HPDE6-E6E7 (cell line): ENCODE measurements around the gene EPB41L4B.
"Not testable (repeated sequence)": the region's sequence is repeated elsewhere in the genome, so short reads cannot be mapped to it uniquely, and the experiment has no call there.

Source experiments
- DNase-seq: peaks from one replicate; pipeline ENCODE4 v3.0.0; 2011; ENCODE audit warnings: missing footprints; ENCODE audit errors: extremely low spot score

The EPB41L4B gene

DNA sequence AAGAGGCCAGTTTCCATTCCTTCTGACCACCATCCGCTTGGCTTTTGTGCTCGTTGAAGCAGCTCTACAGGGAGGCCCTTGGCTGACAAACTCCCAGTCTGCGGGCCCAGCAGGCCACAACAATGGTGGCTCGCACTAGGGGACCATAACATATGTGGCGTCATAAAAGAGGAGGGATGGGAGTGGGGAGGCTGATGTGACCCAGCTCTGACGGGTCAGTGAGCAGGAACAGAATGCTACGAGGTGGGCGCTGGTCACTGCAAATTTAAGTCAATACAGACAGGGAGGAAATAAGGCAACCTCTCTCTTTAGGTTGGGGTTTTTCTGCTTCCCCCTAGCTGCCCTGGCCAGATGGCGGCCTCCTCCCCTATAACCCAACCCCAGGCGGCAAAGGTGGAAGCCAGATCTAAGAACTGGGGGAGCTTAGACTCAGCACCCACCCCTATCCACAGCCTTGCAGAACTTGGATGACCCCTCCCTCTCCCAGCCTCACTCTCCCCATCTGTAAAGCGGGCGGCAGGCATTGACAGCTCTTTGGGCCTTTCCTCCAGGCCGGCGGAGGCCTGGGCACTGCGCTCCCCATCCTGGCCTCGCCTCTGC lies 154.6 kb downstream of the EPB41L4B start:
- DNase-seq: no peak

DNA sequence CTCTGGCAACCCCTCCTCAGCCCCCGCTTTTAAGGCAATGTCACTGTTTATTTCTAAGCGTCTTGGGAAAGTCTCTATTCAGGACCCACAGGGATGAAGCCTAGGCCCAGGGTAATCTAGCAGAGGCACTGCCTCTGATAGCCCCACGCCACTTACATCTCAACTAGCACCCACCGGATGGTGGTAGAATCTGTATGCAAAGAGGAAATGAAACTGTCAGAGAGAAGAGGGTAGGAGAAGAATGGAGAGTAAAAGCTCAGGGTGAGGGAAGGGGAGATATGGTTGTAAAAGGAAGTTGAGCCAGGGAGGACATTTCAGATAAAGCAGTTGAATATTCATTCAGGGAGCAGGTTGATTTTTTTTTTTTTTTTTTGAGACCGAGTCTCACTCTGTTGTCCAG lies 156.8 kb downstream of the EPB41L4B start:
- DNase-seq: no peak

DNA sequence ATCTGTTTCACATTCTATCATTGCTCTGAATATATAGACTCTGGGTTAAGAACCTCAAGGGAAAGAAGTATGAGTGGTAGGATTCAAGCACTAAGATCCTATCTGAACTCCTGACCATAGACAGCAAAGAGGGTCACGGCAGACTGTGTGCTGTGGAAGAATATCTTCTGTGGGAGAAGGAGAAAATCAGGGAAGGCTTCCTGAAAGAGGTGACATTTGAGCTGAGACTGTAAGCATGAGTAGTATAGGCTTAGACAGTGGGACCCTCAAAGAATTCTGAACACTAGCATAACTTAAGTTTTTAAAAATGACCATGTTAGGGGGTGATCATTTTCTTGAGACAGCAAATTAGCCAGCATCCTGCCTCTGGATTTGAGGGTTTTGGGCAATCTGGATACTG lies 157.7 kb downstream of the EPB41L4B start:
- DNase-seq: no peak

GRCh38 chr9:109162677-109163076 lies 158.2 kb downstream of the EPB41L4B start:
- no peak for DNase-seq

- no peak for DNase-seq
Observed at GRCh38 chr9:109161471-109161870, 159.4 kb downstream of the EPB41L4B start.

GRCh38 chr9:109159583-109159982 lies 161.3 kb downstream of the EPB41L4B start:
- DNase-seq: no peak

DNA sequence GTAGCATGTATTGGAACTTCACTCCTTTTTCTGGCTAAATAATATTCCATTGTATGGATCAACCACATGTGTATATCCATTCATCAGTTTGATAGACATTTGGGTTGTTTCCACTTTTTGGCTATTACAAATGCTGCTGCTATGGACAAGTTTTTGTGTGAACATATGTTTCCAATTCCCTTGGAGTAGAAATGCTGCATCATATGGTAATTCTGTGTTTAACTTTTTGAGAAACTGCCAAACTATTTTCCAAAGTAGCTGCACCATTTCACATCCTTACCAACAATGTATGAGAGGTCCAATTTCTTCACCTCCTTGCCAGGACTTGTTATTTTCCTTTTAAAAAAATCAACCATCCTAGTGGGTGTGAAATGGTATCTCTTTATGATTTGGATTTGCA lies 162.2 kb downstream of the EPB41L4B start:
- no peak for DNase-seq

DNA sequence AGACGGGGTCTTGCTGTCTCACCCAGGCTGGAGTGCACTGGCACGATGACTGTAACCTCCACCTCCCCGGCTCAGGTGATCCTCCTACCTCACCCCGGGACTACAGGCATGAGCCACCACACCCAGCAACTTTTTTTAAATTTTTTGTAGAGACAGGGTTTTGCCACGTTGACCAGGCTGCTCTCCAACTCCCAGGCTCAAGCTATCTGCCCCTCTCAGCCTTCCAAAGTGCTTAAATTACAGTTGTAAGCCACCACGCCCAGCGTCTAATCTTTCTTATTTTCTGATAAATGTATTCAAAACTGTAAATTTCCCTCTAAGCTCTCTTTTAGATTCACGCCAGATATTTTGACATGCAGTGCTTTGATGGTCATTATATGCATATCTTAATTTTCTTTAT lies 164.2 kb downstream of the EPB41L4B start:
- DNase-seq: no peak

GRCh38 chr9:109150925-109151545 lies 169.8 kb downstream of the EPB41L4B start:
- DNase-seq: no peak

DNA sequence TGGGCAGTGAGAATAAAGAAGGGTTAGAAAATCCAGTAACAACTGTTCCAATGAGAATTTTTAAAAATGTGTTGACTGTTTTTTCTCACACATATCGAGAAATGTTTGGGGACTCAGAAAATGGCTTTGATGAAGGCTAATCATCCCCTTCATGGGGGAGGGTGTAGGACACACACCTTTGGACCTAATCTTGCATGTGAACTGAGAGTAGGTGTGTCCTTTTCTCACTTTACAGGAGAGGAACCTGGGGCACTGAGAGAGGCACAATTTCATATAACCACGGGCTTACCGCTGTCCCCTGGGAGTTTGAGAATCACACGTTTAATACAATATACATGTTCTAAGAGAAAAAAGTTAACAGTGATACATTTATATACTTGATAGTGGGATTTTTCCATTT lies 171.1 kb downstream of the EPB41L4B start:
- DNase-seq: no peak

GRCh38 chr9:109149089-109149488 lies 171.8 kb downstream of the EPB41L4B start:
- no peak for DNase-seq

GRCh38 chr9:109145051-109145450 lies 175.8 kb downstream of the EPB41L4B start:
- no peak for DNase-seq

DNA sequence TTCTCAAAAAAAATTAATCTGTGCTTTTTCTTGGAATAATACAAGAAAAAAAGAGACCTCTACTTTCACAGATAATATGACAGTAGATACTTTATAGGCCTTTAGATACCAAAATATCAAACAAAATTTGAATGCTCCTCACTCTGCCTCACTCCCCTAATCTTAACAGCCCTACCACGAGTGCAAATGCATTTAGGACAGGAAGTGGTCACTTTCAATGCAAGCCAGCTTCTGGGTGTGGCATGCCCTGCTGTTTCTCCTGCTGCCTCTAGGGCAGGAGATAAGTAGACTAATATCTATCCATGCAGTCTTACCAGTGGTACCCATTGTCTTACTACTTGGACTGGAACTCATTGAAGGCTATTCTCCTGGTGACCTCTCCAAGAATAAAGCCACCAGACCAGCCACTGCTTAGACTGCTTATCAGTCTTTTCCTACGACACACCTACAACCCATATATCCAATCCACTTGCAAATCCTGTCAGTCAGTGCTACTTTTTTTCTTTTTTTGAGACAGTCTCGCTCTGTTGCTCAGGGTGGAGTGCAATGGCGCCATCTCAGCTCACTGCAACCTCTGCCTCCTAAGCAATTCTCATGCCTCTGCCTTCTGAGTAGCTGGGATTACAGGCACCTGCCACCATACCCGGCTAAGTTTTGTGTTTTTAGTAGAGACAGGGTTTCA lies 176.8 kb downstream of the EPB41L4B start:
- DNase-seq: peak; percentile 41

DNA sequence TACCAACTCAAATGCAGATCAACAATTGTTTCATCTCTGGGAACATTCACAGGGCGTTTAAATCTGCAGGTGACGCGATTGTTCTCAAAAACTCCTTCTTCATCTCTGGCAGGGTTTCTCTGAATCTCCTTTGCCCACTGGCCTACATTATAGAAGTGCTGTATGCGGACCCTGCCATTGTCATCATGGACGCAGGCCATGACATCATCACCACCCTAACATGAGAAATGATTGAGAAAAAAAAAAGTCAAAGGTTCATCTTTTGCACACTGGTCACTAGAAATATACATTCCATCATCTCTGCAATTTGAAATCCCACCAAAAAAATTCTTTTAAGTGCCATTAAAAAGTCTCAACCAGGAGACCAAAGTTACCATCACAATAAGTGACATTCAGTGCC lies 179.5 kb downstream of the EPB41L4B start:
- DNase-seq: no peak

DNA sequence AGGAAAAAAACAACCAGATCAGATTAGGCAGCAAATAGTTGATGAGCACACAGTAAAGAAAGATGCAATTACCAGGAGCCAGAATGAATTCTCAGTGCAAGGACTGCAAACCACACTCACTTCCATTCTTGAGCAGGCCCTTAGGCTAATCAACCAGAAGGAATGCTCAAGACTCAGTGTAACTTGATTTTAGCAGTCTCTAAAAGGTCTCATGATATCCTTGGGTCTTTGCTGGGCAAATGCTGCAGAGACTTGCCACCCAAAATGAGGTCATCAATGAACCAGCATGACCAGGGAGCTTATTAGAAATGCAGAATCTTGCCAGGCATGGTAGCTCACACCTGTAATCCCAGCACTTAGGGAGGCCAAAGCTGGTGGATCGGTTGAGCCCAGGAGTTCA lies 181.0 kb downstream of the EPB41L4B start:
- no peak for DNase-seq

GRCh38 chr9:109138421-109138820 lies 182.4 kb downstream of the EPB41L4B start:
- no peak for DNase-seq

GRCh38 chr9:109134167-109134578 lies 186.7 kb downstream of the EPB41L4B start:
- no peak for DNase-seq

- DNase-seq: no peak
Observed at GRCh38 chr9:109133533-109133932, 187.3 kb downstream of the EPB41L4B start.

- no peak for DNase-seq
Observed at GRCh38 chr9:109132567-109133021, 188.3 kb downstream of the EPB41L4B start.

GRCh38 chr9:109129470-109130197 lies 191.2 kb downstream of the EPB41L4B start:
- DNase-seq: no peak

DNA sequence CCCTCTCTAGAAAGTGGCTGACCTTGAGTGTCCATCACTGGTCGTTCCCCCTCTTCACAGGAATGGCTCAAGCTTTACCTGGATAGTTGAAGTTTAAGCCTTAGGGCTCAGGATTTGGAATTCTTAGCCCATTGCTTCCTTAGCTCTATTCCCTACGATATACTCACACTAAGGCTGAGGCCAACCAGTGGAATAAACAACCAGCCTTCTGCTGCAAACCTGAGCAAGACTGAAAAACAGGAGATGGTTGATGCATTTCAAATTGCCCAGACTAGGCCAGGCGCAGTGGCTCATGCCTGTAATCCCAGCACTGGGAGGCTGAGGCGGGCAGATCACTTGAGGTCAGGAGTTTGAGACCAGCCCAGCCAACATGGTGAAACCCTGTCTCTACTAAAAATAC lies 194.2 kb downstream of the EPB41L4B start:
- DNase-seq: not testable (repeated sequence)

GRCh38 chr9:109124121-109124520 lies 196.7 kb downstream of the EPB41L4B start:
- DNase-seq: no peak
